KMS-11 (cell line): ENCODE data around the gene SLC39A13.

Experiments used
- H2AFZ ChIP-seq: fragments of 200-600 bp; sonication (generic); 2 replicates; pipeline ENCODE4 v1.6.1; 2016; ENCODE audit warnings: antibody characterized with exemption, mixed run types, low read depth
- H3K27ac ChIP-seq: fragments of 200-600 bp; sonication (generic); 2 replicates; pipeline ENCODE4 v1.6.1; 2016; ENCODE audit warnings: mild to moderate bottlenecking, mixed run types
- H3K27me3 ChIP-seq: fragments of 200-600 bp; sonication (generic); 2 replicates; pipeline ENCODE4 v1.6.1; 2017; ENCODE audit warnings: mild to moderate bottlenecking, low read depth, mixed run types, moderate library complexity; ENCODE audit not compliant: insufficient read depth
- H3K36me3 ChIP-seq: fragments of 200-600 bp; sonication (generic); 2 replicates; pipeline ENCODE4 v1.6.1; 2017; ENCODE audit warnings: mild to moderate bottlenecking, mixed run types; ENCODE audit not compliant: insufficient read depth
- H3K4me1 ChIP-seq: fragments of 200-600 bp; sonication (generic); 2 replicates; pipeline ENCODE4 v1.6.1; 2016; ENCODE audit warnings: mild to moderate bottlenecking, low read depth, mixed run types; ENCODE audit not compliant: poor library complexity, severe bottlenecking
- H3K4me2 ChIP-seq: fragments of 200-600 bp; sonication (generic); 2 replicates; pipeline ENCODE4 v1.7.0; 2016; ENCODE audit warnings: mild to moderate bottlenecking, mixed run types
- H3K4me3 ChIP-seq: fragments of 200-600 bp; sonication (generic); IDR thresholded peaks from 2 replicates; pipeline ENCODE4 v1.6.1; 2017; ENCODE audit warnings: low read depth, low read length, mixed read lengths; ENCODE audit not compliant: insufficient read depth
- H3K79me2 ChIP-seq: fragments of 200-600 bp; sonication (generic); 2 replicates; pipeline ENCODE4 v1.6.1; 2016; ENCODE audit warnings: low read depth, mixed run types; ENCODE audit not compliant: insufficient read depth
- H3K9ac ChIP-seq: fragments of 200-600 bp; sonication (generic); 2 replicates; pipeline ENCODE4 v1.6.1; 2016; ENCODE audit warnings: mild to moderate bottlenecking, mixed run types
- H4K20me1 ChIP-seq: fragments of 200-600 bp; sonication (generic); 2 replicates; pipeline ENCODE4 v1.6.1; 2016; ENCODE audit warnings: mild to moderate bottlenecking, mixed run types; ENCODE audit not compliant: insufficient read depth
- TF ChIP-seq, protein P1 (sequence below): fragments of 200-600 bp; sonication (generic); conservative IDR thresholded peaks from 2 replicates; pipeline ENCODE4 v1.6.1; 2017; ENCODE audit warnings: low read depth, mild to moderate bottlenecking, antibody characterized with exemption, low read length, moderate library complexity, mixed read lengths

Gene SLC39A13

DNA sequence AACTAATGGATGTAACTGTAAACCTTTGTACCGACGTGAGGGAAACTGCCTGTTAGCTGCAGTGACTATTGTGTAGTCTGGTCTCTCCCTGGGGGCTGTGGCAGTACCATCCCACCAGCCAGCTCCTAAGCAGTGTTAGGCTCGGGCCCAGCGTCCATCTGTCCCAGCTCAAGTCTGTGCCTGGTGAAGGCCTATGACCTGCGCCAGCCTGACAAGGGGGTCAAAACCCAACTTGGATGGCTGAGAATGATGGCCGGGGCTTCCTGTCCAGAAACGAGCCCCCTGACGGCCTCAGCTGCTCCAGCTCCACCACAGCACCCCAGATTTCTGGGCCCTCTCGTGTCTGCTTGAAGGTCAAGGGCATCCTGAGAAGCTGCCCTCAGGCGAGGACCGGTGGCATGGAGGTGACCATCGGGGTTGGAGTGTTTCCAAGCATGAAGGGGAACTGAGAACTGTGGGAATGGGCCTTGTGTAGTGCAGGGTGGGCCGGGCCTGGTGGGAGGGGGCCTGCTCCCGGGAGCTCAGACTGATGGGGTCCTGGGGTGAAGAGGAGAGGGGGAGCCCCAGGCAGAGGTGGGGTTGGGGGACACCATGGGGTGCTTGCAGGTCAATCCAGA lies 15.7 kb upstream of the SLC39A13 start:
- Histone ChIP-seq H3K4me2 (0 out of 2 replicates have a peak overlapping the region, but pooled peaks have one; percentile 69), H4K20me1 (no peaks in the 10 kb centered on the region), H3K9ac (peak overlapping the region; percentile 19; the same call in 1 of the 2 replicates), H3K4me1 (peaks cover 21% of the 10 kb centered on the region), H3K36me3 (no peaks in the 10 kb centered on the region), H3K27me3 (no peaks in the 10 kb centered on the region), H3K79me2 (no peaks in the 10 kb centered on the region), H2AFZ (peak overlapping the region; percentile 83; the same call in 1 of the 2 replicates), H3K27ac (peak overlapping the region; percentile 37; the same call in 1 of the 2 replicates), H3K4me3 (no peak overlapping the region)
- TF ChIP-seq, protein P1, sequence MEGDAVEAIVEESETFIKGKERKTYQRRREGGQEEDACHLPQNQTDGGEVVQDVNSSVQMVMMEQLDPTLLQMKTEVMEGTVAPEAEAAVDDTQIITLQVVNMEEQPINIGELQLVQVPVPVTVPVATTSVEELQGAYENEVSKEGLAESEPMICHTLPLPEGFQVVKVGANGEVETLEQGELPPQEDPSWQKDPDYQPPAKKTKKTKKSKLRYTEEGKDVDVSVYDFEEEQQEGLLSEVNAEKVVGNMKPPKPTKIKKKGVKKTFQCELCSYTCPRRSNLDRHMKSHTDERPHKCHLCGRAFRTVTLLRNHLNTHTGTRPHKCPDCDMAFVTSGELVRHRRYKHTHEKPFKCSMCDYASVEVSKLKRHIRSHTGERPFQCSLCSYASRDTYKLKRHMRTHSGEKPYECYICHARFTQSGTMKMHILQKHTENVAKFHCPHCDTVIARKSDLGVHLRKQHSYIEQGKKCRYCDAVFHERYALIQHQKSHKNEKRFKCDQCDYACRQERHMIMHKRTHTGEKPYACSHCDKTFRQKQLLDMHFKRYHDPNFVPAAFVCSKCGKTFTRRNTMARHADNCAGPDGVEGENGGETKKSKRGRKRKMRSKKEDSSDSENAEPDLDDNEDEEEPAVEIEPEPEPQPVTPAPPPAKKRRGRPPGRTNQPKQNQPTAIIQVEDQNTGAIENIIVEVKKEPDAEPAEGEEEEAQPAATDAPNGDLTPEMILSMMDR, result no peak

DNA sequence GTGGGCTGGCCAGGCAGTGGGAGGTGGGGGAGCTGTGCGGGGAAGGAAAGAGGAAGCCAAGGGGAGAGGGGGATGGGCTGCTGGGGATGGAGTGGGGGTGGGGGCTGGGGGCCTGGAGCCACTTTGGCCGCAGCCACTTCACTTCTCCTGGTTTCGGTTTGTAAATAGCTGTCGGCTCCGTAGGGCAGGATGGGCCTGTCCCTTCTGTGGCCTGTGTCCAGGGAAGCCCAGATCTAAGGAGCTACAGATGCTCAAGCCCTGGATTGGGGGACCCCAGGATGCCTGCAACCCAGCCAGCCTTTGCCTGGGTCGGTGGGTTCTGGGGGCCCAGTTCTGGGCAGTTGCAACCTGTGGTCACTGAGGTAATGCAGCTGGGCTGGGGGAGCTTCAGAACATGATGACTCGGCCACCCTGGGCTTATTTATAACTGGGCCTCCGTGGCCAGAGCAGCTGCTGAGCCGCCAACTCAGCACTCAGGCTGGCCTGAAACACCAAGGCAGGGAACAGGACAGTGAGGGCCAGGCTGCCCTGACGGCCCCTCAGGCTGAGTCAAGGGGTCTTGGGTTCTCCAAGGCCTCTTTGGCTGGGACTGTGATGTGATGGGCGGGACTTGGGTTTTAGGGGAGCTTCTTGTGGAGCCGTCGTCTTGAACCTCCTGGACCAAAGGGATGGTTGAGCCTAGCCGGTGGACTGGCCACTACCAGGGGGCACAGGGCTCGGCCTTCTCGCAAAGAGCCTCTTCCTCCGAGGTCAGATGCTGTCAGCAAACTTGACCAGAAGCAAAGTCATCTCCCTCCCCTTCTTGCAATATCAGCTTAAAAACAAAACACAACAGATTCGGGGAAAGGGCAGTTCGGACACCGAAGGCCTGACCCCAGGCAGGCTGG lies 15.0 kb upstream of the SLC39A13 start:
- no peaks in the 10 kb centered on the region for H3K79me2 ChIP-seq
- peak overlapping the region; percentile 69; the same call in 1 of the 2 replicates for H3K4me2 ChIP-seq
- H3K27ac ChIP-seq, result peak overlapping the region; percentile 37
- H3K4me3 ChIP-seq, result no peak overlapping the region
- no peaks in the 10 kb centered on the region for H4K20me1 ChIP-seq
- TF ChIP-seq, protein P1, result no peak
- no peaks in the 10 kb centered on the region for H3K36me3 ChIP-seq
- peak overlapping the region; percentile 19; the same call in 1 of the 2 replicates for H3K9ac ChIP-seq
- H3K4me1 ChIP-seq, result peaks cover 21% of the 10 kb centered on the region
- peak overlapping the region; percentile 83 for H2AFZ ChIP-seq
- no peaks in the 10 kb centered on the region for H3K27me3 ChIP-seq

DNA sequence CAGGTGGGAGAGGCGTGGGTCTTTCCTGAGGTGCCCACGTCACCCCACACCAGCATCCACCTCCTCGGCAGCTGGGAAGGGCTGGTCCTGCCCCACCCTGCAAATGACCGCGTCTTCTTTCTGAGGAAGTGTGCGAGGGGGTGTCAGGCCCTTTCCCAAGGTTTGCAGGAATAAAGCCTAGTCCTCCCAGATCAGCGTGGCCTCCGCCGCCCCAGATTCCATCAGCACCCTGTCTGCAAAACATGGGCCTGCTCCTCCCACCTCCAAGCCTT lies 14.4 kb upstream of the SLC39A13 start:
- Histone ChIP-seq H3K9ac (no peak overlapping the region), H4K20me1 (no peaks in the 10 kb centered on the region), H3K27ac (no peak overlapping the region), H3K4me3 (no peak overlapping the region), H3K27me3 (no peaks in the 10 kb centered on the region), H2AFZ (peak overlapping the region; percentile 83; the same call in 1 of the 2 replicates), H3K36me3 (no peaks in the 10 kb centered on the region), H3K4me2 (peak overlapping the region; percentile 69; the same call in 1 of the 2 replicates), H3K79me2 (no peaks in the 10 kb centered on the region), H3K4me1 (peaks cover 21% of the 10 kb centered on the region)
- TF ChIP-seq, protein P1, result no peak

DNA sequence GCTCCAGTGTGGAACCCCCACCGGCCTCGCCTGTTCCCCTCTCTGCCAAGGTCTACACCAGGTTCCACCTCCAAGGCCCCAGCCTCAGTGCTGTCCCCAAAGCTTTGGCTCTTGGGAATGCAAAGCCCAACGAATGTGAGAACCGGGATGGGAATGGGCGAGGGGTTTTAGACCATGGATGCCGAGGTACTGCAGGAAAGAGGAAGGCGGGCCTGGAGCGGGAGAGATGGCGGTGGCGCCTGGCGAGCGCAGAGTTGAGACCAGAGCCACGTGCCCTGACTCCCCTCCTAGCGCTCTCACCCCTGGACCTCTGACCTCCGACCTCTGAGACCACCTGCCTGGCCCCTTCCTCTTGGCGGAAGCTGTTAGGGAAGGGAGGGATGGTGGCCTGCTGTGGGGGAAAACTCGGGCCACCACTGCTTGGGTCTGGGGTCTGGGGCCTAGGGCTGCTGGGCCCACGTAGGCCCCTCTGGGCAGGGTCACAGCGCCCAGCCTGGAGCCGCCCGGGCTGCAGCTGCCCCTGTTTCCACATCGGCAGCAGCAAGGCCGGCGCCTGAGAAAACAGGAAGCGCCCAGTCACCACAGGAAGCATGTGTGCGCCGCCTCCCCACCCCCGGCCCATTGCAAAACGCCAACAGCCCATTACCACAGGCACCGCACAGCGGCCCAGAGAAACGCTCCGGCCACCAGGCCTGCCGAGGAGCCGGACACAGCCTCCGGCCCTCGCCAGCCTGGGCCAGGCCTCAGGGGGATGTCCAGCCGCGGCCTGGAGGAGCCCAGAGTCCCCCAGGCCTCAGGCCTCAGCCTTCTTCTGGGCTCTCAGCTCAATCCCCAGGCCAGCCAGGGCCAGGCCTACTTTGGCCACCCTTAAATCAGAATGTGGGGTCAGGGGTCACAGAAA lies 13.8 kb upstream of the SLC39A13 start:
- H2AFZ ChIP-seq, result no peak overlapping the region
- H3K4me2 ChIP-seq, result no peak overlapping the region
- no peak overlapping the region for H3K27ac ChIP-seq
- H3K36me3 ChIP-seq, result no peaks in the 10 kb centered on the region
- H3K4me3 ChIP-seq, result no peak overlapping the region
- peaks cover 21% of the 10 kb centered on the region for H3K4me1 ChIP-seq
- H3K9ac ChIP-seq, result no peak overlapping the region
- H3K27me3 ChIP-seq, result no peaks in the 10 kb centered on the region
- TF ChIP-seq, protein P1, result no peak
- no peaks in the 10 kb centered on the region for H4K20me1 ChIP-seq
- H3K79me2 ChIP-seq, result no peaks in the 10 kb centered on the region
